GM19023 (cell line): Measurements from ENCODE around the gene THNSL1.

Source experiments
- ATAC-seq: cut with Tn5 transposase; IDR thresholded peaks from one replicate; pipeline ENCODE4 v1.9.1; 2021; ENCODE audit warnings: mild to moderate bottlenecking, moderate library complexity; ENCODE audit not compliant: unreplicated experiment

Gene THNSL1

GRCh38 chr10:25050402-25050801 is 34.0 kb downstream of the THNSL1 start:
- ATAC-seq: no peak

- ATAC-seq: no peak
Measured at GRCh38 chr10:25052012-25052411, 35.6 kb downstream of the THNSL1 start.

- no peak for ATAC-seq
Measured at GRCh38 chr10:25056726-25057125, 40.3 kb downstream of the THNSL1 start.

GRCh38 chr10:25057886-25058285 is 41.5 kb downstream of the THNSL1 start:
- no peak for ATAC-seq

- no peak for ATAC-seq
Measured at GRCh38 chr10:25059990-25060389, 43.6 kb downstream of the THNSL1 start.

- no peak for ATAC-seq
Measured at GRCh38 chr10:25061125-25061524, 44.7 kb downstream of the THNSL1 start.

GRCh38 chr10:25061711-25062449 is 45.5 kb downstream of the THNSL1 start:
- no peak for ATAC-seq

- ATAC-seq: no peak
Measured at GRCh38 chr10:25063157-25063556, 46.7 kb downstream of the THNSL1 start.

GRCh38 chr10:25063644-25064043 is 47.2 kb downstream of the THNSL1 start:
- no peak for ATAC-seq

GRCh38 chr10:25064401-25064800 is 48.0 kb downstream of the THNSL1 start:
- ATAC-seq: no peak

GRCh38 chr10:25065761-25066476 is 49.5 kb downstream of the THNSL1 start:
- ATAC-seq: no peak

GRCh38 chr10:25068152-25069058 is 52.0 kb downstream of the THNSL1 start:
- no peak for ATAC-seq

GRCh38 chr10:25071227-25071626 is 54.8 kb downstream of the THNSL1 start:
- ATAC-seq: no peak

- no peak for ATAC-seq
Measured at GRCh38 chr10:25072786-25073185, 56.4 kb downstream of the THNSL1 start.

GRCh38 chr10:25075825-25076224 is 59.4 kb downstream of the THNSL1 start:
- ATAC-seq: no peak
